ENCODE measurements around the gene RDX.

RDX gene

DNA sequence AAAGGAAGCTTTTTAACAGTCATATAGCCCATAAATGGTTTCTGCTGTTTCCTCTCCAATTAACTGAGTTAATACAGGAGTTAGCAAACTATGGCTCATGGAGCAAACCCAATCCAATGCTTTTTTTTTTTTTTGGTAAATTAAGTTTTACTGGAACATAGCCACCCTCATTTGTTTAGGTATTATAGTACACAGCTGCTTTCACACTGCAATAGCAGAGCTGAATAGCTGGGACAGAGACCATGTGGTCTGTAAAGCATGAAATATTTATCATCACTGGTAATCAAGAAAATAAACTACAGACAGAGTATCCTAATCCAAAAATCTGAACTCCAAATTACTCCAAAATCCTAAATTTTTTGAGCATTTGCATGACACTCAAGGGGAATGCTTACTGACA is 53.7 kb downstream of the RDX start:
- ATAC-seq (ENCODE audit: insufficient read depth, low read depth) (no peak), DNase-seq (no peak)
- Histone ChIP-seq H4K20me1 (ENCODE audit: insufficient read depth, low read length) (no peaks in the 10 kb centered on the region), H3K79me2 (ENCODE audit: insufficient read depth, low read length) (no peaks in the 10 kb centered on the region), H2AFZ (ENCODE audit: low read depth, low read length) (no peak overlapping the region), H3K4me1 (ENCODE audit: insufficient read depth, low read length) (no peaks in the 10 kb centered on the region), H3K9me3 (ENCODE audit: insufficient read depth, low read length, severe bottlenecking) (no peaks in the 10 kb centered on the region), H3K27me3 (ENCODE audit: insufficient read depth, low read length, poor library complexity) (no peaks in the 10 kb centered on the region), H3K4me3 (ENCODE audit: low read depth in 1 of 2, low read length in 2 of 2) (no peak overlapping the region), H3K36me3 (ENCODE audit: insufficient read depth, low read length) (no peaks in the 10 kb centered on the region), H3K9ac (ENCODE audit: low read depth, low read length) (no peak overlapping the region), H3K4me2 (ENCODE audit: insufficient read depth, low read length) (no peak overlapping the region), H3K27ac (ENCODE audit: low read length) (no peak overlapping the region)
- no peak for TF ChIP-seq EZH2 (IDR thresholded peaks at IDR 0.05; ENCODE audit: borderline replicate concordance, low read depth, low read length, severe bottlenecking)
- TF ChIP-seq, protein P1, sequence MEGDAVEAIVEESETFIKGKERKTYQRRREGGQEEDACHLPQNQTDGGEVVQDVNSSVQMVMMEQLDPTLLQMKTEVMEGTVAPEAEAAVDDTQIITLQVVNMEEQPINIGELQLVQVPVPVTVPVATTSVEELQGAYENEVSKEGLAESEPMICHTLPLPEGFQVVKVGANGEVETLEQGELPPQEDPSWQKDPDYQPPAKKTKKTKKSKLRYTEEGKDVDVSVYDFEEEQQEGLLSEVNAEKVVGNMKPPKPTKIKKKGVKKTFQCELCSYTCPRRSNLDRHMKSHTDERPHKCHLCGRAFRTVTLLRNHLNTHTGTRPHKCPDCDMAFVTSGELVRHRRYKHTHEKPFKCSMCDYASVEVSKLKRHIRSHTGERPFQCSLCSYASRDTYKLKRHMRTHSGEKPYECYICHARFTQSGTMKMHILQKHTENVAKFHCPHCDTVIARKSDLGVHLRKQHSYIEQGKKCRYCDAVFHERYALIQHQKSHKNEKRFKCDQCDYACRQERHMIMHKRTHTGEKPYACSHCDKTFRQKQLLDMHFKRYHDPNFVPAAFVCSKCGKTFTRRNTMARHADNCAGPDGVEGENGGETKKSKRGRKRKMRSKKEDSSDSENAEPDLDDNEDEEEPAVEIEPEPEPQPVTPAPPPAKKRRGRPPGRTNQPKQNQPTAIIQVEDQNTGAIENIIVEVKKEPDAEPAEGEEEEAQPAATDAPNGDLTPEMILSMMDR (IDR thresholded peaks at IDR 0.05; ENCODE audit: borderline replicate concordance, extremely low read depth, low read length, poor library complexity, severe bottlenecking), result no peak

- Histone ChIP-seq H3K4me1 (ENCODE audit: insufficient read depth, low read length) (no peaks in the 10 kb centered on the region), H3K4me3 (ENCODE audit: low read depth in 1 of 2, low read length in 2 of 2) (no peak overlapping the region), H2AFZ (ENCODE audit: low read depth, low read length) (no peak overlapping the region), H3K9ac (ENCODE audit: low read depth, low read length) (no peak overlapping the region), H3K4me2 (ENCODE audit: insufficient read depth, low read length) (no peak overlapping the region), H3K79me2 (ENCODE audit: insufficient read depth, low read length) (no peaks in the 10 kb centered on the region), H4K20me1 (ENCODE audit: insufficient read depth, low read length) (no peaks in the 10 kb centered on the region), H3K9me3 (ENCODE audit: insufficient read depth, low read length, severe bottlenecking) (no peaks in the 10 kb centered on the region), H3K27me3 (ENCODE audit: insufficient read depth, low read length, poor library complexity) (no peaks in the 10 kb centered on the region), H3K27ac (ENCODE audit: low read length) (no peak overlapping the region), H3K36me3 (ENCODE audit: insufficient read depth, low read length) (no peaks in the 10 kb centered on the region)
- DNase-seq, result no peak
- no peak for ATAC-seq (ENCODE audit: insufficient read depth, low read depth)
- TF ChIP-seq, protein P1 (IDR thresholded peaks at IDR 0.05; ENCODE audit: borderline replicate concordance, extremely low read depth, low read length, poor library complexity, severe bottlenecking), result no peak
- TF ChIP-seq EZH2 (IDR thresholded peaks at IDR 0.05; ENCODE audit: borderline replicate concordance, low read depth, low read length, severe bottlenecking), result no peak
Measured at GRCh38 chr11:110242188-110242587, 54.2 kb downstream of the RDX start.

DNA sequence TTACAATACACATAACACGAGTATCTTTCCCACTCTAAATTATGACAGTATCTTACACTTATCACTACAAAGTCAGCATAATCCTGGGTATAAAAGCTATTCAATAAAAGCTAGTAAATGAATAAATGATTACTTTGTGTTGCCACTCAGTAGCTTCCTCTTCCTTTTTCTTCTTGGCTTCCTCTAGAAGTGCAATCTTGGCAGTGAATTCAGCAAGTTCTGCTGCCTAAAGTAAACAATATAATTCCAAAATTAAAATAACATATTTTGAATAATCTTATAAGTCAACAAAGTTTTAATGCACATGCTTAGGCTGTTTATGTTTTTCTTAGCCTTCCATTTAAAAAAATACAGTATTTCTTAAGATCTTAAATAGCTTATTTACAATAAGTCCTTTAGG is 60.4 kb downstream of the RDX start:
- Histone ChIP-seq H2AFZ (ENCODE audit: low read depth, low read length) (no peak overlapping the region), H3K4me2 (ENCODE audit: insufficient read depth, low read length) (no peak overlapping the region), H3K4me3 (ENCODE audit: low read depth in 1 of 2, low read length in 2 of 2) (no peak overlapping the region), H3K27me3 (ENCODE audit: insufficient read depth, low read length, poor library complexity) (no peaks in the 10 kb centered on the region), H3K9ac (ENCODE audit: low read depth, low read length) (no peak overlapping the region), H3K4me1 (ENCODE audit: insufficient read depth, low read length) (no peaks in the 10 kb centered on the region), H3K27ac (ENCODE audit: low read length) (no peak overlapping the region), H4K20me1 (ENCODE audit: insufficient read depth, low read length) (no peaks in the 10 kb centered on the region), H3K36me3 (ENCODE audit: insufficient read depth, low read length) (no peaks in the 10 kb centered on the region), H3K79me2 (ENCODE audit: insufficient read depth, low read length) (no peaks in the 10 kb centered on the region), H3K9me3 (ENCODE audit: insufficient read depth, low read length, severe bottlenecking) (no peaks in the 10 kb centered on the region)
- TF ChIP-seq, protein P1 (IDR thresholded peaks at IDR 0.05; ENCODE audit: borderline replicate concordance, extremely low read depth, low read length, poor library complexity, severe bottlenecking), result no peak
- no peak for TF ChIP-seq EZH2 (IDR thresholded peaks at IDR 0.05; ENCODE audit: borderline replicate concordance, low read depth, low read length, severe bottlenecking)
- no peak for DNase-seq
- ATAC-seq (ENCODE audit: insufficient read depth, low read depth), result no peak

DNA sequence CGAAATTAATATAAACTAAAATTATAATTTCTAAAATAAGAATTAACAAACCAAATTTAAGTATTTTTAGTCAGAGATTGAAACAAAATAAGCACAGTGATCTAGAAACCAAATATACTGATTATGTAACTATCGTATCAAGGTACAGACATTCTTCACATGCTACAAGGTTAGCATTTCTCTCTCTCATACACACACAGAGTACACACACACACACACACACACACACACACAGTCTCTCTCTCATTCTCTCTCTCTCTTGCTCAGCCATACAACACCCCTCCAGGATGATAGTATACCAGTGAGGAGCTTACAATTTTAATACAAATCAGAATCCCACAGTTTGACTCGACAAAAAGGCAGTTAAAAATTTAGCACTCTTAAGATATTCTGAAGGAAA is 66.0 kb downstream of the RDX start:
- no peaks in the 10 kb centered on the region for H3K9me3 ChIP-seq (ENCODE audit: insufficient read depth, low read length, severe bottlenecking)
- H3K36me3 ChIP-seq (ENCODE audit: insufficient read depth, low read length), result no peaks in the 10 kb centered on the region
- ATAC-seq (ENCODE audit: insufficient read depth, low read depth) (no peak), DNase-seq (no peak)
- H3K4me2 ChIP-seq (ENCODE audit: insufficient read depth, low read length), result no peak overlapping the region
- no peaks in the 10 kb centered on the region for H3K27me3 ChIP-seq (ENCODE audit: insufficient read depth, low read length, poor library complexity)
- H3K79me2 ChIP-seq (ENCODE audit: insufficient read depth, low read length), result no peaks in the 10 kb centered on the region
- H3K9ac ChIP-seq (ENCODE audit: low read depth, low read length), result no peak overlapping the region
- TF ChIP-seq, protein P1 (IDR thresholded peaks at IDR 0.05; ENCODE audit: borderline replicate concordance, extremely low read depth, low read length, poor library complexity, severe bottlenecking), result no peak
- no peak for TF ChIP-seq EZH2 (IDR thresholded peaks at IDR 0.05; ENCODE audit: borderline replicate concordance, low read depth, low read length, severe bottlenecking)
- H4K20me1 ChIP-seq (ENCODE audit: insufficient read depth, low read length), result no peaks in the 10 kb centered on the region
- H3K4me1 ChIP-seq (ENCODE audit: insufficient read depth, low read length), result no peaks in the 10 kb centered on the region
- no peak overlapping the region for H3K4me3 ChIP-seq (ENCODE audit: low read depth in 1 of 2, low read length in 2 of 2)
- H2AFZ ChIP-seq (ENCODE audit: low read depth, low read length), result no peak overlapping the region
- H3K27ac ChIP-seq (ENCODE audit: low read length), result no peak overlapping the region

Measured in DND-41 (cell line).